AG09319 (cell line): ENCODE measurements around the gene CLDN19.

Source experiments
- DNase-seq: peaks from one replicate; pipeline ENCODE4 v3.0.0-alpha.2; 2010; ENCODE audit warnings: low read depth; ENCODE audit errors: extremely low read depth
- CTCF ChIP-seq: IDR thresholded peaks from 2 replicates; pipeline ENCODE4 v1.5.1; 2011; ENCODE audit warnings: low read depth, mild to moderate bottlenecking, inconsistent platforms, low read length, moderate library complexity

Gene CLDN19

GRCh38 chr1:42684139-42684538 lies 55.9 kb downstream of the CLDN19 start:
- no peak for DNase-seq
- no peak for TF ChIP-seq CTCF
